Activated T-helper 9 cell treated with anti-CD3 and anti-CD28 coated beads, Interleukin-2, amount 50 U/mL, for 16 hours (primary cell): Measurements from ENCODE around the gene NSD2.
"Not testable (repeated sequence)": the region's sequence is repeated elsewhere in the genome, so short reads cannot be mapped to it uniquely, and the experiment has no call there.

Experiments used
- DNase-seq: peaks from one replicate; pipeline ENCODE4 v3.0.0-alpha.2; 2020; ENCODE audit warnings: low read depth

NSD2 gene

DNA sequence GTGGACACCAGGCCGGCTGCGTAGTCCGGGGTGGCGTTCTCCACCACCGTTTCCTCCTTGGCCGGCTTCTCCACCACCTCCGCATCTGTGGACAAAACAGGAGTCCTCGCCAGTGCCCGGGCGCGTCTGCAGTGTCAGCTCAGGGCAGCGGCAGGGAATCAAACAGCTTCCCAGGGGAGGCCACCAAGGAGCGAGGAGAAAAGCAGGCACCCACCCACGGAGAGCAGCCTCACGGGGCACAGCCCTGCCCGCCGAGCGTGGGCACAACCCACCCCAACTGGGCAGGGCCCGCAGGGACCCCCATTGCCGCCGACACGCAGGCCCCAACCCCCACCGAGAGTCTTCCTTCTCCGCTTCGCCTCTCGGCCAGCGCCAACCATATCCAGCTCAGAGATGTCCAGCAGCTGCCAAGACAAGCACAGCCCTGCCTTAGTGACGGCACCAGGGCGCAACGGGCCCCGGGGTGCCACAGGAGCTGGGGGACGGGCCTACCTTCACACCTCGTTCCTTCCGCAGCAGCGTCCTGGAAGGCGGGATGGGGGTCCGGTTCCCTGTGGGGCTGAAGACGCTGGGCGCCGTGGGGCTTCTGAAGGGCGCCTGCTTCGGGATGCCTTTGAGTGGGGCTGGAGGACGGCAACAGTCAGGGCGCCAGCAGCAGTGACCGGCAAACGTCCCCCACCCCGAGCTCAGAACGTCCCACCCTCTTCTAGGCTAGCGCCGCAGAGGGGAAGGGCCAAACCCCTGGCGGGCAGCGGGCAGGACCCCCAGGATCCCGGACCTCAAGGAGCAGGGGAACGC lies 114.8 kb downstream of the NSD2 start:
- no peak for DNase-seq

DNA sequence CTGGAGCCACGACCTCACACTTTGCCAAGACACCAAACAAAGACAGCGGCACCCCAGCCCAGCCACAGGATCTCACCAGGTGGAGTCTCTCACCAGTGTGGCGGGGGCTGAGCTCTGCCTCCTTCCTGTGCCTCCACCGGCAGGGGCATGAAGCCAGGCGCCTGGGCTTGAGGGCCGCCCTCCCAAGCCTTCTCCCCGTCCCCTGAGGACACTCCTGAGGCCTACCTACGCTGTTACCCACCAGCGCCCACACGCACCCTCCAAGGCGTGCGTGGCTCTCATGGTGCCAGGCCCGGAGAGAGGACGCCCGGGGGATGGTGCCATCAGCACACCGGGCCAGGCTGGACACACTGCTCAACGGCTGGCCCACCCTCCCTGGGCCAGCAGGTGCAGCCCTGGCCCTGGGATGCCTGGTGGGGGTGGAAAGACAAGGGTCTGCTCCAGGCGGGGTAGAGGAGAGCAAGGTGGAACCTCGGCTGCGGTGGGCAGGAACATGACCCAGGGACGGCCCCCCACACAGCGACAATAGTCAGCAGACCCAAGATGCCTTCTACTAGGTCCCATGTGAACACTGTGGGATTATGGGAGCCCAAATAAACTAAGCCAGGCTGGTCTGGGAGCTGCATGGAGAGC lies 115.5 kb downstream of the NSD2 start:
- no peak for DNase-seq

DNA sequence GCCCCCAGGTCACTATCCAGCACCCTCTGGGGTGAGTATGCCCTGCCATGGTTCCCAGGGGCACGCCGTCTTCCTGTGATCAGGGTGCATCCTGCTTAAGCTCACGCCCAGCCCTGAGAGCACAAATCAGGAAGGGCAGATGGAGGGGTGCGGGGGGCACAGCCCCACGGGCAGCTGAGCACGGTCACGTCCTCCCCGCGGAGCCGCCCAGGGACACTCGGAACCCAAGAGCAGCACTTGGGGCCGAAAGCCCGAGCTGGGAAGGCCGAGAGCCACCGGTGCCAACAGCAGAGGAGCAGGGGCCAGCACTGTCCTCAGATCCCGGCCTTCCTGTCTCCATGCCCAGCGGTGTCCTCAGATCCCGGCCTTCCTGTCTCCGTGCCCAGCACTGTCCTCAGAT lies 116.1 kb downstream of the NSD2 start:
- DNase-seq: no peak

DNA sequence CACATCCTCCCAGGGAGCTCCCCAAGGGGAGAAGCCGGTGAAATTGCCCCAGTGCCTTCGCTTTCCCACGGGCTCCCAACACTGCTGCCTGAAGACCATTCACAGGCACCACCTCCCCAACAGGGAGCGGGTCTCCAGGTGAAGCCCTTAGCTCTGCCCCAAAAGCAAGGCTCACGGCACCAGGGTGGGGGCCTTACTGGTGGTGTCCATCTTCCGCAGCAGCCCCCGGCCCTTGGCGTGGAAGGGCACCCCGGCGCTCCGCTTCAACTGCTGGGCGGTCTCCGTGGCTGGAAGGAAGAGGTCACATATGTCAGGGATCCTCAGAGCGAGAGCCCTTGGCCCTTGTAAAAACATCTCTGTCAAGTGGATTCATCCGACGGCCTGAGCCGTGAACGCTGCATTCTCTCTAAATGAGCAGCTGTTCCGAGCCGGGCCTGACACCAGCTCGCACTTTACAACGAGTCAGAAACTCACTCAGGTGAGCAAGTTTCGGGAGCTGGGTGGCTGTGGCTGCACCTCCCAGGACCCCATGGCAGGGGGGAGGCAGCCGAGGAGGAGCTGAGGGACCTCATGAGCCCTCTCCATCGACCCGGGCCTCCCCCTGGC lies 116.6 kb downstream of the NSD2 start:
- no peak for DNase-seq

DNA sequence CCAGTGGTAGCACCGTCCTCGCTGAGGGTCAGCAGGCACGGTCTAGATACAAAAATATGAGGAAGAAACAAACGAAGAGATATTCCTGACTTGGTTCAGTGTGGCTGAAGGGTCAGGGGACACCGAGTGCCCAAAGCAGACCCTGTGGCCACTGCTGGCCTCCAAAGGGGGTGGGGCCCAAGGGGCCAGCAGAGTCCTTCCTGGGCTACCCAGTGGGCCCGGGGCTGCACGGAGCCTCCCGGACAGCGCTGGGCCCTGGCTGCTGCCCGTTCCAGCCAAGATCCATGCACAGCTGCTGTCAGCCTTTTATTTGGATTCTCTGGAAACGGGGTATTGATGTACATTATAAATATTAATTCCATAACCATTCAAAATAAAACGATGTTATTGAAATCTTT lies 117.1 kb downstream of the NSD2 start:
- DNase-seq: no peak

DNA sequence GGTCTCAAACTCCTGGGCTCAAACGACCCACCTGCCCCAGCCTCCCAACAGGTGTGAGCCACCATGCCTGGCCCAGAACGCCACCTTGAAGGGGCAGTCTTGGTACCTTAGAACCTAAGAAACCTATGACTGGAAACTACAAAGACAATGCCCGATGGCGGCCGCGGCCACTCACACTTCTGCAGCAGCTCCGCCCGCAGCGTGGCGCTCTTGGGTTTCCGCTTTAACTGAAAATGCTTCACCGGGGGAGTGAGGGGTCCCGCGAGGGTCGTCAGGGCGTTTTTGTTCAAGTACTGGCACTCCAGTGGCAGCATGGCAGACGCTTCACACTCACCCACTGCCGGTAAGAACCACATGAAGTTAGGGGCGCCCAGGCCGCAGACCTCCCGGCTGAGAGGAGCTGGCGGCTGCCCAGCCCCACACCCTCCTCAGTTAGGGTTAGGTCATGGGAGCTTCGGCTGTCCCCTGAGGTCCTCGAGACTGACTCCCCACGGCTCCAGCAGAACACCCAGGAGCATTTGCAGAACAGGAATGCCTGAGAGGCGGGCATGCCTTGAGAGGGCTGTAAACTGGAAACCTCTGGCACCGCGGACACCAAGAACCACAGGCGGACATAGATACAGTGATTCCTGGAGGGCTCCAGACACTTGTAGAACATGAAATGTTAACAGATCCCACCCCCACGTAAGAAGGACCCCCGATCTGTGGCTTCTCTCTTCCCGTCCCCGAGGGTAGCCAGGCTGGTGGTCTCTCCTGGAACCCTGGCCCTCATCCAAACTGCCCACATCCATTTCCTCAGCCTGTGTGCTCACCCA lies 118.5 kb downstream of the NSD2 start:
- no peak for DNase-seq

DNA sequence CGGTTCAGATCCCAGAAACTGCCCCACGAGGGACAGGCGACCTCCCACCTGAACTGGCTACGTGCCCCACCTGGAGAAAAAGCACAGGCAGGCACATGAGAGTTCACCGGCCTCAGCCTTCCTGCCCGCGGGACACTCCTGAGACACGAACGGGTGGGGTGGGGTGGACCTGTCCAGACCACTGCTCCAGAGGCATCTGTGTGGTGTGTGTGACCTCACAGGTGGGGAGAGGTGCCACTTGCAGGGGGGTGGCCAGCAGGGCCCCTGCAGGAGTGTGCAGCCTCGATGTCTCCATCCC lies 119.1 kb downstream of the NSD2 start:
- DNase-seq: no peak

DNA sequence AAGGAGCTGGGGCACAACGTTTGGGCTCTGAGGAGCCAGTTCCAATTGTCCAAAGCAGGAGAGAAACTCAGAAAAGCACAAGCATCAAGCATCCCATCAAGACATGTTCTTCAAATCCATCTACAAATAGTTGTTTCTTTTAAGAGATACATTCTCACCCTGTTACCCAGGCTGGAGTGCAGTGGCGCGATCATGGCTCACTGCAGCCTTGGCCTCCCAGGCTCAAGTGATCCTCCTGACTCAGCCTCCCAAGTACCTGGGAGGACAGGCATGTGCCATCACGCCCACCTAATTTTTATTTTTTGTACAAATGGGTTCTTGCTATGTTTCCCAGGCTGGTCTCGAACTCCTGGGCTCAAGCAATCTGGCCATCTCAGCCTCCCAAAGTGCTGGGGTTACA lies 119.5 kb downstream of the NSD2 start:
- no peak for DNase-seq

DNA sequence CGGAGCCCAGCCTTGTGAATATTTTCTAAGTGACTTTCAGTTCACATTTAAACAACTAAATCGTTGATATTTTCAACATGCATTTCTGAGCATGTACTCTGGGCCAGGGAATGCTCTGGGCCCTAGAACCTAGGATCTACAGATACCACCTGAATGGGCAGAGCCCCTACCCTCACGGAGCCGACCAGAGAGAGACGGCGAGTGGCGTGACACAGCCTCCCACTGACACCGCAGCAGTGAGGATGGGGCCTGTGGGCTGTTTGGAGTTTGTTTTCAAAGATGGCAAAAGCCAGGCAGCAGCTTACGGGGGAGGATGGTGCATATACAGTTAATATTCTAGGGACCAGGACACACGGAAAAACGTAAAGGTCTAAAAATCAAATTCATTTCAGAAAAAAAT lies 119.9 kb downstream of the NSD2 start:
- no peak for DNase-seq

DNA sequence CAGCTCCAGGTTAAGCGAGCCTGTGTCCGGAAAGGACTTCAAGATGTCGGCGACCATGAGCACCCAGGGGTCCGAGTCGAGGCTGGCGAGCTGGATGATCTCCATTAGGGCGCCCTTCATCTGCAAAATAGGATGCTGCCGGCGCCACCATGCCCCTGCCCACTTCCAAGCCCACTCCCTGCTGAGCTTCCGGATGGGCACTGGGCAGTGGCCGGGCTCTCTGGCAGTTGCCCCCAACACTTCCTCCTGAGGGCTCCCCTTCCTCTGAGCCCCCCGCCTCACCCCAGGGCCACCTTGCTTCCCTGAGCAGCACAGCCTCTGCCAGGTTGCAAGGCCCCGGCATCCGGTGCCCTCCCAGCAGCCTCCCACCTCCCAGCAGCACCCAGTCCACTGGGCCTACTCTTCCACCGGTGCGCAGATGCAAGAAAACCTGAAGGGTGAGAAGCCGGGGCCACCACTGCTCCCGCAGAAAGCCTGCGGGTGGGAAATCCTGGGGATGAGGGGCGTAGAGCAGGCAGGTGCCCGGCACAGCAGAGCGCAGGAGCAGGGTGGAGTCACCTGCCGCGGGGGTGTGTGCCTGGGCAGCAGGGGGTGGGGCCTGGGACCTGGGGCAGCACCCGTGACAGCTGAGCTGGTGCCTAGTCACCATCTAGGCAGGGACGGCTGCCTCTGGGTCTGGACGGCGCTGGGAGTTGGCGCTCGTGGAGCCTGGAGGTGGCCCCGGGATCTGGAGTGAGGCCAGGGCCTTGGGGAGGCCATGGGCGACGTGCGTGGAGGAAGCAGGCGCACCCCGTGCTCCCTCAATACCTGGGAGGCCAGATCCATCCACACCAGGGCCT lies 120.6 kb downstream of the NSD2 start:
- DNase-seq: no peak

DNA sequence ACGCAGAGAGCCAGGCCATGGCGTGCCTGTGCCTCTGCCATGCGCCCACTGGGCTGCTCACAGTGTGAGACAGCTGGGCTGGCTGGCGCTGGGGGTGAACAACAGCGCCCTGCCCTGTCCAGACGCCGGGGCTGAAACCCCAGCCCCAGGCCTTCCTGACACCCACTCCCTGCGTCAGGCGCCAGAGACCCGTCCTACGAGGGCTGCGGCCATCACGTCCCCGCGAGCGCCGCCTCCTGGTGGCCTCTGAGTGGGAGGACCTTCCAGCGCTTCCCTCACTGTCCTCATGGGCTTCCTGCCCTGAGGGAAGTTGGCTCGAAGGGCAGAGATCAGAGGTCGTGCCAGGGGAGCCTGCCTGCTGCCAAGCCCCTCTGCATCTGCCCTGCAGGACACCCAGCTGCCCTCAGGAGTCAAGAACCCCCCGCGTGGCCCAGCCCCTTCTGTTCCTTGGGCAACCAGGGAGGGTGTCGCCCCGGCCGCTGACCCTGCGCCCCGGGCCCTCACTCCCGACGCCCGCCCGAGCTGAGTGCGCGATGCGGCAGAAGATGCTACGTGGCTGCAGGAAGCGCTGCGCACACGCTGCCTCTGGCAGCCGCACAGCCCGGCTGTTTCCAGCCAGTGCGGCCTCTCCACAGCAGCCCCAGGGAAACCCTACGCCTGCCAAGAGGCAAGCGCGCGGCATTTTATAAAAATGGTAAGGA lies 121.4 kb downstream of the NSD2 start:
- no peak for DNase-seq

DNA sequence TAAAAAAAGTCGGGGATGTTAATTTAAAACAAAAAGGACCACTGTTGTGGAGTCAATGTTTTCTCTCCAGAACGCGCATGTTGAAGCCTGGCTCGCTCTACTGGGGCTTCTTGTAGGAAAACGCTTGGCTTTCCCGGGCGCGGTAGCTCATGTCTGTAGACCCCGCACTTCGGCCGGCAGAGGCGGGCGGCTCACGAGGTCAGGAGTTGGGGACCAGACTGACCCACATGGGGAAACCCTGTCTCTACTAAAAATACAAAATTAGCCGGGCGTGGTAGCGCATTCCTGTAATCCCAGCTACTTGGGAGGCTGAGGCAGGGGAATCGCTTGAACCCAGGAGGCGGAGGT lies 122.0 kb downstream of the NSD2 start:
- DNase-seq: no peak

DNA sequence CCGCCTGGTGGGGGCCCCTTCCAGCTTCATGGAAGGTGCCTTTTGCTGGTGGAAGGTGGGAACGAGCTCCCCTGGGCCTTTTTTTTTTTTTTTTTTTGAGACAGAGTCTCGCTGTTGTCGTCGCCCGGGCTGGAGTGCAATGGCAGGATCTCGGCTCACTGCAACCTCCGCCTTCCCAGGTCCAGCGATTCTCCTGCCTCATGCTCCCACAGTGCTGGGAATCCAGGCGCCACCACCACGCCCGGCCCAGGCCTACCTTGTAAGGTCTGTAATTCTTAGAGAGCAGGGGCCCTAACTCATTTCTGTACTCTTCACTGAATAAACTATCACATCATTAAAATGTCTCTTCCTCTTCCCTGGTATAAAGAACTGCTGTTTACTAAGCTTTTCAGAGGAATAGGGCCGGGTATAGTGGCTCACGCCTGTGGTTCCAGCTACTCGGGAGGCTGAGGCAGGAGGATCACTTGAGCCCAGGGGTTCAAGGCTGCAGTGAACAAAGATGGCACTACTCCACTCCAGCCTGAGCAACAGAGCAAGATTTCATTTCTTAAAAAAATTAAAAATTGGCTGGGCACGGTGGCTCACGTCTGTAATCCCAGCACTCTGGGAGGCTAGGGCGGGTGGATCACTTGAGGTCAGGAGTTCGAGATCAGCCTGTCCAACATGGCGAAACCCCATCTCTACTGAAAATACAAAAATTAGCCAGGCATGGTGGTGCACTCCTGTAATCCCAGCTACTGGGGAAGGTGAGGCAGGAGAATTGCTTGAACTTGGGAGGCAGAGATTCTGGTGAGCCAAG lies 122.7 kb downstream of the NSD2 start:
- not testable (repeated sequence) for DNase-seq

DNA sequence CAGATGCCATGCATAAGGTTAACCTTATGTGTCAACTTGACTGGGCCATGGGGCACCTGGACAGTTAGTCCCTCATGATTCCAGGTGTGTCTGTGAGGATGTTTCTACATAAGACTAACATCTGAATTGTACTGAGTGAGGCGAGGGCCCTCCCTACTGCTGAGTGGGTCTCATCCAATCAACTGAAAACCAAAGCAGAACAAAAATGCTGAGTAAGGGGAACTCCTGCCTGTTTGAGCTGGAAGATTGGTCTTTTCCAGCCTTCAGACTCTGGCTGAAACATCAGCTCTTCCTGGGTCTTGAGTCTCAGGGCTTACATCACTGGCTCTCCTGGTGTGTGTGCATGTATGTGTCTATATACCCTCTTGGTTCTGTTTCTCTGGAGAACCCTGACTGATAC lies 123.7 kb downstream of the NSD2 start:
- no peak for DNase-seq

DNA sequence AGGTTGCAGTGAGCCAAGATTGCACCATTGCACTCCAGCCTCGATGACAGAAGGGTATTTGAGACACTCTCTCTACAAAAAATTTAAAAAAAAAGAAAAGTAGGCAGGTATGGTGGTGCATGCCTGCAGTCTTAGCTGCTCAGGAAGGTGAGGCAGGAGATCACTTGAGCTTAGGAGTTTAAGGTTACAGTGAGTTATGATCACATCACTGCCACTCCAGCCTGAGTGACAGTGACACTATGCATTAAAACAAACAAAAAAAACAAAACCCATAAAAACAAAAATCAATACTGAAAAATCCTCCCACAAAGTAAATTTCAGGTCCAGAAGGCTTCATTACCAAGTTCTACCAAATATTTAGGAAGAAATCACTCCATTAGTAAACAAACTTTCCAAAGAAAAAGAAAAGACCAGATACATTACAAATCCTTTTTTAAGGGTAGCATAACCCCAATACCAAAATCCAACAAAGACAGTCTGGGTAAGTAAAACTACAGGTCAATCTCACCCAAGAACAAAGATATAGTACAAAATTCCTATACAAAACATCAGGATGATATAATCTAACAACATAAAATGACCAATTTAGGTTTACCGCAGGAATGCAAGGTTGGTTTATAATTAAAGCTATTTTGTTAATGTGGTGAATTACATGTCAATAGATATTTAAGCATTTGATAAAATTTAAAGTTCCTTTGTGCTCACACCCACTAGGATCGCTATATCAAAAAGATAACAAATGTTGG lies 125.8 kb downstream of the NSD2 start:
- no peak for DNase-seq

DNA sequence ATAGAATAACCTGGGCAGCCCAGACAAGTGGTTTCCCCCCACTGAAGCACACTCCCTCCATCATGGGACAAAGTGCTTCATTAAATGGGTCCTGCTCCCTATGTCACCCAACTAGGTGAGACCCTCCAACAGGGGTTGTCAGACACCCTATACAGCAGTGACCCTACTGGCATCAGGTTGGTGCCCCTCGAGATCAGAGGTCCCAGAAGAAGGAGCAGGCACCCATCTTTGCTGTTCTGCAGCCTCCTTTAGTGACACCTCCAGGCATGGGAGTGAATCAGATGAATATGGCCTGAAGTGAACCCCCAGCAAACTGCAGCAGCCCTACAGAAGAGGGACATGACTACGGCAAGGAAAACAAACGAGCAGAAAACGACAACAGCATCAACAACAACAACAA lies 126.5 kb downstream of the NSD2 start:
- DNase-seq: no peak

DNA sequence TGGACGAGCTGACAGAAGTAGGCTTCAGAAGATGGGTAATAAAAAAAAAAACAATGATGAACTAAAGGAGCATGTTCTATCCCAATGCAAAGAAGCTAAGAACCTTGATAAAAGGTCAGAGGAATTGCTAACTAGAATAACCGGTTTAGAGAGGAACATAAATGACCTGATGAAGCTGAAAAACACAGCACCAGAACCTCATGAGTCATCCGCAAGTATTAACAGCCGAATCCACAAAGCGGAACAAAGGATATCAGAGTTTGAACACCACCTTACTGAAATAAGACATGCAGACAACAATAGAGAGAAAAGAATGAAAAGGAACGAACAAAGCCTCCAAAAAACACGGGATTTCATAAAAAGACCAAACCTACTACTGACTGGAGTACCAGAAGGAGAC lies 127.1 kb downstream of the NSD2 start:
- DNase-seq: no peak

DNA sequence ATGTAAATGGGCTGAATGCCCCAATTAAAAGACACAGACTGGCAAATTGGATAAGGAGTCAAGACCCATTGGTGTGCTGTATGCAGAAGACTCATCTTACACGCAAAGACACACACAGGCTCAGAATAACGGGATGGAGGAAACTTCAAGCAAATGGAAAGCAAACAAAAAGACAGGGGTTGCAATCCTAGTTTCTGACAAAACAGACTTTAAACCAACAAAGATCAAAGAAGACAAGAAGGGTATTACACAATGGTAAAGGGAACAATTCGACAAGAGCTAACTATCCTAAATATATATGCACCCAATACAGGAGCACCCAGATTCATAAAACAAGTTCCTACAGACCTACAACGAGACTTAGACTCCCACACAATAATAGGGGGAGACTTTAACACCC lies 128.1 kb downstream of the NSD2 start:
- DNase-seq: not testable (repeated sequence)

DNA sequence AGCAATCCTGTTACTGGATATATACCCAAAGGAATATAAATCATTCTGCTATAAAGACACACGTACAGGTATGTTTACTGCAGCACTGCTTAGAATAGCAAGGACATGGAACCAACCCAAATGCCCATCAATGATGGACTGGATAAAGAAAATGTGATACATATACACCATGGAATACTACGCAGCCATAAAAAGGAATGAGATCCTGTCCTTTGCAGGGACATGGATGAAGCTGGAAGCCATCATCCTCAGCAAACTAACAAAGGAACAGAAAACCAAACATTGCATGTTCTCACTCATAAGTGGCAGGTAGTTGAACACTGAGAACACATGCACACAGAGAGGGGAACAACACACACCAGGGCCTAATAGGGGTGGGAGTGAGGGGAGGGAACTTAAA lies 132.2 kb downstream of the NSD2 start:
- DNase-seq: not testable (repeated sequence)

DNA sequence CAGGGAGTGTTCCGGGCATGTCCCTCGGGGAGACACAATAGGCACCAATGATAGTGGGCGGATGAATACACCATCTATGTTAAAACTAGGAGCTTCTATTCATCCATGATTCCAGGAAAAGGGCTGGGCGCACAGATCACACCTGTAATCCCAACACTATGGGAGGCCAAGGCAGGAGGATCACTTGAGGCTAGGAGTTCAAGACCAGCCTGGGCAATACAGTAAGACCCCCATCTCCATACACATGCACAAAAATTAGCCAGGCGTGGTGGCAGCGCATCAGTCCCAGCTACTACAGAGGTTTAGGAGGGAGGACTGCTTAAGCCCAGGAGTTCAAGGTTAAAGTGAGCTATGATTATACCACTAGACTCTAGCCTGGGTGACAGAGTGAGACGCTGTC lies 135.2 kb downstream of the NSD2 start:
- DNase-seq: no peak
